IMR-90 (cell line): ENCODE measurements around the gene NXPH1. TPM values are rescaled to one million over a fixed set of nuclear protein-coding genes. Genes with fewer than 3 reads are reported as not detected.

Source experiments
- ATAC-seq: fragments of 200-7000 bp; cut with Tn5 transposase; 2 replicates; pipeline ENCODE4 v1.9.1; 2020; ENCODE audit warnings: low read depth, mild to moderate bottlenecking, moderate library complexity
- BruUV-seq: library from RNA; stranded (reverse); fragments of 400-500 nt; replicated peaks from 2 replicates; lab custom pipeline; 2021; lab: Mats Ljungman, UMichigan
- CTCF ChIA-PET: fragments of 300-600 bp; formaldehyde crosslinking; extraction: SDS; loops from one replicate; lab custom pipeline; 2021; ENCODE audit warnings: antibody characterized with exemption; lab: Yijun Ruan, JAX
- POLR2A ChIA-PET: fragments of 300-600 bp; sonication (Branson Sonifier 250); formaldehyde crosslinking; loops from one replicate; lab custom pipeline; 2022; ENCODE audit warnings: antibody characterized with exemption; ENCODE audit not compliant: unreplicated experiment; lab: Charles Lee
- DNase-seq: peaks from one replicate; pipeline ENCODE4 v3.0.0; 2013
- H2AFZ ChIP-seq: replicated peaks from 2 replicates; pipeline ENCODE3; 2013; ENCODE audit warnings: low read length, mild to moderate bottlenecking; ENCODE audit not compliant: poor library complexity
- H2AK5ac ChIP-seq: 2 replicates; pipeline ENCODE4 v1.6.1; 2013; ENCODE audit warnings: low read depth, low read length, inconsistent platforms
- H2AK9ac ChIP-seq: replicated peaks from 2 replicates; pipeline ENCODE3; 2013; ENCODE audit warnings: mild to moderate bottlenecking, low read depth, low read length, moderate library complexity; ENCODE audit not compliant: poor library complexity
- H2BK120ac ChIP-seq: 2 replicates; pipeline ENCODE4 v1.6.1; 2013; ENCODE audit warnings: low read depth, low read length, inconsistent platforms
- H2BK15ac ChIP-seq: 3 replicates; pipeline ENCODE4 v1.6.1; 2013; ENCODE audit warnings: low read depth, low read length, inconsistent platforms
- H2BK20ac ChIP-seq: 2 replicates; pipeline ENCODE4 v1.6.1; 2013; ENCODE audit warnings: low read depth, mild to moderate bottlenecking, inconsistent platforms, low read length, moderate library complexity
- H2BK5ac ChIP-seq: 2 replicates; pipeline ENCODE4 v1.6.1; 2013; ENCODE audit warnings: mild to moderate bottlenecking, low read depth, low read length, inconsistent platforms; ENCODE audit not compliant: poor library complexity, severe bottlenecking
- H3K14ac ChIP-seq: replicated peaks from 2 replicates; pipeline ENCODE4 v1.6.1; 2013; ENCODE audit warnings: low read depth, low read length, inconsistent platforms
- H3K18ac ChIP-seq: 2 replicates; pipeline ENCODE4 v1.6.1; 2013; ENCODE audit warnings: low read depth, low read length, control low read depth
- H3K23ac ChIP-seq: 2 replicates; pipeline ENCODE4 v1.6.1; 2013; ENCODE audit warnings: low read depth, low read length, inconsistent platforms
- H3K27ac ChIP-seq: 2 replicates; pipeline ENCODE4 v1.5.1; 2013; ENCODE audit warnings: mild to moderate bottlenecking, control low read depth, low read length; ENCODE audit not compliant: insufficient read depth
- H3K27me3 ChIP-seq: 2 replicates; pipeline ENCODE4 v1.6.1; 2013; ENCODE audit warnings: low read length; ENCODE audit not compliant: control insufficient read depth, insufficient read depth
- H3K36me3 ChIP-seq: 2 replicates; pipeline ENCODE4 v1.6.1; 2013; ENCODE audit warnings: low read length, mixed read lengths; ENCODE audit not compliant: control insufficient read depth, insufficient read depth
- H3K4ac ChIP-seq: 2 replicates; pipeline ENCODE4 v1.6.1; 2013; ENCODE audit warnings: low read depth, low read length, inconsistent platforms
- H3K4me1 ChIP-seq: 2 replicates; pipeline ENCODE4 v1.6.1; 2013; ENCODE audit warnings: low read length, mixed read lengths; ENCODE audit not compliant: control insufficient read depth, insufficient read depth
- H3K4me2 ChIP-seq: 2 replicates; pipeline ENCODE4 v1.6.1; 2013; ENCODE audit warnings: low read depth, mild to moderate bottlenecking, control low read depth, low read length, moderate library complexity
- H3K4me3 ChIP-seq: 2 replicates; pipeline ENCODE4 v1.5.1; 2013; ENCODE audit warnings: low read depth, mild to moderate bottlenecking, control low read depth, low read length, moderate library complexity; ENCODE audit not compliant: insufficient read depth
- H3K56ac ChIP-seq: 2 replicates; pipeline ENCODE4 v1.6.1; 2013; ENCODE audit warnings: low read length, inconsistent platforms; ENCODE audit not compliant: insufficient read depth; ENCODE audit errors: extremely low read depth
- H3K79me1 ChIP-seq, 2 experiments: 2 replicates each; pipeline ENCODE4 v1.6.1; 2013; ENCODE audit warnings: low read length in 2 of 2, inconsistent platforms in 1 of 2, low read depth in 1 of 2
- H3K9ac ChIP-seq: 2 replicates; pipeline ENCODE4 v1.6.1; 2013; ENCODE audit warnings: low read depth, low read length, control low read depth
- H3K9me1 ChIP-seq: 2 replicates; pipeline ENCODE4 v1.6.1; 2013; ENCODE audit warnings: low read length, inconsistent platforms; ENCODE audit not compliant: insufficient read depth
- H3K9me3 ChIP-seq: 2 replicates; pipeline ENCODE4 v1.6.1; 2013; ENCODE audit warnings: low read length; ENCODE audit not compliant: control insufficient read depth, insufficient read depth
- H4K20me1 ChIP-seq: 2 replicates; pipeline ENCODE4 v1.6.1; 2013; ENCODE audit warnings: low read length, inconsistent platforms; ENCODE audit not compliant: insufficient read depth
- H4K5ac ChIP-seq: 2 replicates; pipeline ENCODE4 v1.6.1; 2013; ENCODE audit warnings: mild to moderate bottlenecking, low read depth, low read length, control low read depth
- H4K8ac ChIP-seq, 2 experiments: 2 replicates each; pipeline ENCODE4 v1.6.1; 2013; ENCODE audit warnings: low read depth in 2 of 2, low read length in 2 of 2, control low read depth in 1 of 2, inconsistent platforms in 1 of 2
- H4K91ac ChIP-seq: 2 replicates; pipeline ENCODE4 v1.6.1; 2013; ENCODE audit warnings: low read depth, low read length, inconsistent platforms; ENCODE audit not compliant: insufficient read depth
- CEBPB ChIP-seq: IDR thresholded peaks from 2 replicates; pipeline ENCODE4 v1.6.1; 2012; ENCODE audit warnings: low read depth, low read length, improper control_type of control experiment
- ELK1 ChIP-seq: fragments of 150-350 bp; IDR thresholded peaks from 2 replicates; pipeline ENCODE4 v1.6.1; 2016; ENCODE audit warnings: low read depth, mild to moderate bottlenecking, low read length, moderate library complexity, borderline replicate concordance
- FOS ChIP-seq: fragments of 150-350 bp; IDR thresholded peaks from 2 replicates; pipeline ENCODE4 v1.6.1; 2016; ENCODE audit warnings: low read depth, low read length
- MAZ ChIP-seq: IDR thresholded peaks from 2 replicates; pipeline ENCODE4 v1.6.1; 2012; ENCODE audit warnings: low read depth, mild to moderate bottlenecking, low read length, improper control_type of control experiment, moderate library complexity, borderline replicate concordance
- RFX5 ChIP-seq: IDR thresholded peaks from 2 replicates; pipeline ENCODE4 v1.8.0; 2012; ENCODE audit warnings: low read depth, mild to moderate bottlenecking, low read length, moderate library complexity
- SMC3 ChIP-seq: fragments of 150-350 bp; IDR thresholded peaks from 2 replicates; pipeline ENCODE4 v1.6.1; 2016; ENCODE audit warnings: low read depth, mild to moderate bottlenecking, antibody characterized with exemption, low read length, moderate library complexity
- USF2 ChIP-seq: fragments of 150-350 bp; IDR thresholded peaks from 2 replicates; pipeline ENCODE4 v1.6.1; 2017; ENCODE audit warnings: mild to moderate bottlenecking, antibody characterized with exemption, low read length, low read depth
- WGBS, 2 experiments: methylation state at CpG; one replicate each; pipeline versions ENCODE4 v1.1.5 to v1.1.7; 2013; ENCODE audit warnings: missing lambda C conversion rate in 2 of 2; ENCODE audit not compliant: insufficient read length in 1 of 2; ENCODE audit errors: extremely low coverage in 2 of 2; 5-methylcytosine and 5-hydroxymethylcytosine counted together
- dilution Hi-C: fragments of 300-500 bp; cut with HindIII; formaldehyde crosslinking; loops from one replicate; pipeline ENCODE4 v1.14.3; 2018; ENCODE audit warnings: low sequenced_read_pairs; ENCODE audit not compliant: unreplicated experiment
- in situ Hi-C: fragments of 300-500 bp; cut with MboI; formaldehyde crosslinking; loops from 3 replicates; pipeline ENCODE4 v1.14.3; 2019; ENCODE audit warnings: low sequenced_read_pairs, inconsistent platforms, mixed read lengths
- intact Hi-C: fragments of 100-400 bp; cut with micrococcal nuclease; formaldehyde crosslinking; loops from 2 replicates; pipeline ENCODE4 v1.10.0; 2022
- polyA plus RNA-seq, 3 experiments: library from polyadenylated mRNA; depleted of rRNA; stranded (reverse); fragments of >200 nt; gene quantifications; 2 replicates each; pipeline ENCODE4 v1.2.3, GENCODE V29; 2012; ENCODE audit warnings: low replicate concordance in 1 of 3
- total RNA-seq: library from RNA; depleted of rRNA; stranded (reverse); fragments of >200 nt; gene quantifications from 2 replicates; pipeline ENCODE4 v1.2.3, GENCODE V29; 2012
- TF ChIP-seq, protein P1 (sequence below): conservative IDR thresholded peaks from 2 replicates; pipeline ENCODE4 v1.5.1; 2012; ENCODE audit warnings: mild to moderate bottlenecking, low read depth, low read length, improper control_type of control experiment

NXPH1 gene
- total and polyA plus RNA-seq, 2 of the 4 experiments (the other 2 are of a cell fraction), result not detected

DNA sequence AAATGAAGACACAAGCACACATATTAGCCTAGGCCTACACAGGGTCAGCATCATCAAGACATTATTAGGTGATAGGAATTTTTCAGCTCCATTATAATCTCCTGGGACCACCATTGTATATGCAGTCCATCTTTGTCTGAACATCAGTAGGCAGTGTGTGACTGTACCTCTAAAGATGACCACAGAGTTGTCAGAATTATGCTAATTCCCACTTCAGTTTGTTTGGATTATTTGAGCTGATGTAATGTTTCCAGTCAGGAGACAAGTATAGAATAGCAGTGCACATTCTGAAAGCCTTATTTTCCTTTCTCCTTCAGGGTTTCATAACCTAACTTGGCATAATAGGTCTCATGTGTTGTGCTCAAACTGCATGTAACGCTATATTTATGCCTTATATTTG is 306.4 kb downstream of the NXPH1 start:
- DNase-seq (no peak), ATAC-seq (no peak)
- no peak overlapping the region for H2BK15ac ChIP-seq
- H2AK5ac ChIP-seq, result no peak overlapping the region
- dilution Hi-C loops, result no loop called here
- no peaks in the 10 kb centered on the region for H3K36me3 ChIP-seq
- no peaks in the 10 kb centered on the region for H4K20me1 ChIP-seq
- no peak overlapping the region for H4K5ac ChIP-seq
- H3K9me3 ChIP-seq, result peaks cover 4% of the 10 kb centered on the region
- no peak overlapping the region for H2BK20ac ChIP-seq
- H3K4me3 ChIP-seq, result no peak overlapping the region
- no peak overlapping the region for H3K56ac ChIP-seq
- H3K27me3 ChIP-seq, result no peaks in the 10 kb centered on the region
- H3K27ac ChIP-seq, result no peak overlapping the region
- no peaks in the 10 kb centered on the region for H3K79me1 ChIP-seq
- no peak overlapping the region for H2AFZ ChIP-seq
- H2BK120ac ChIP-seq, result no peak overlapping the region
- H4K8ac ChIP-seq, result no peak overlapping the region
- WGBS, 2 experiments, result no CpG with 5 or more reads among the region's 1 CpG
- no peak overlapping the region for H4K91ac ChIP-seq
- H3K9ac ChIP-seq, result no peak overlapping the region
- no peak overlapping the region for H2AK9ac ChIP-seq
- intact Hi-C loops, result no loop called here
- H3K4me1 ChIP-seq, result no peaks in the 10 kb centered on the region
- no TSS peak for BruUV-seq
- no peak overlapping the region for H3K23ac ChIP-seq
- TF ChIP-seq, protein P1, sequence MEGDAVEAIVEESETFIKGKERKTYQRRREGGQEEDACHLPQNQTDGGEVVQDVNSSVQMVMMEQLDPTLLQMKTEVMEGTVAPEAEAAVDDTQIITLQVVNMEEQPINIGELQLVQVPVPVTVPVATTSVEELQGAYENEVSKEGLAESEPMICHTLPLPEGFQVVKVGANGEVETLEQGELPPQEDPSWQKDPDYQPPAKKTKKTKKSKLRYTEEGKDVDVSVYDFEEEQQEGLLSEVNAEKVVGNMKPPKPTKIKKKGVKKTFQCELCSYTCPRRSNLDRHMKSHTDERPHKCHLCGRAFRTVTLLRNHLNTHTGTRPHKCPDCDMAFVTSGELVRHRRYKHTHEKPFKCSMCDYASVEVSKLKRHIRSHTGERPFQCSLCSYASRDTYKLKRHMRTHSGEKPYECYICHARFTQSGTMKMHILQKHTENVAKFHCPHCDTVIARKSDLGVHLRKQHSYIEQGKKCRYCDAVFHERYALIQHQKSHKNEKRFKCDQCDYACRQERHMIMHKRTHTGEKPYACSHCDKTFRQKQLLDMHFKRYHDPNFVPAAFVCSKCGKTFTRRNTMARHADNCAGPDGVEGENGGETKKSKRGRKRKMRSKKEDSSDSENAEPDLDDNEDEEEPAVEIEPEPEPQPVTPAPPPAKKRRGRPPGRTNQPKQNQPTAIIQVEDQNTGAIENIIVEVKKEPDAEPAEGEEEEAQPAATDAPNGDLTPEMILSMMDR, result no peak
- TF ChIP-seq CEBPB, result no peak
- TF ChIP-seq ELK1, result no peak
- no peak for TF ChIP-seq RFX5
- TF ChIP-seq SMC3, result no peak
- TF ChIP-seq MAZ, result no peak
- TF ChIP-seq FOS, result no peak
- TF ChIP-seq USF2, result no peak
- no peak overlapping the region for H3K18ac ChIP-seq
- CTCF ChIA-PET, result interaction anchor here (0.9 kb wide), 1 partner anchor 20 kb away, joined by 3 read pairs; no protein-coding TSS in a partner anchor
- H3K14ac ChIP-seq, result no peak overlapping the region
- H3K9me1 ChIP-seq, result no peaks in the 10 kb centered on the region
- in situ Hi-C loops, result no loop called here
- no peak overlapping the region for H3K4me2 ChIP-seq
- no peak overlapping the region for H3K4ac ChIP-seq
- H2BK5ac ChIP-seq, result no peak overlapping the region
- POLR2A ChIA-PET, result no interaction called here
